Muscle layer of colon (tissue), 2 donors: ENCODE results near the gene GPR176.
"Not testable (repeated sequence)": the region's sequence is repeated elsewhere in the genome, so short reads cannot be mapped to it uniquely, and the experiment has no call there.

ENCODE experiments used
- H3K27ac ChIP-seq: one replicate; pipeline ENCODE4 v1.7.0; 2013; ENCODE audit warnings: low read depth, mild to moderate bottlenecking, low read length, moderate library complexity
- H3K27me3 ChIP-seq, 2 donors: one replicate each; pipeline ENCODE4 v1.7.0; 2013; ENCODE audit warnings: low read length in 2 of 2, mild to moderate bottlenecking in 2 of 2; ENCODE audit not compliant: insufficient read depth in 2 of 2, control insufficient read depth in 1 of 2
- H3K36me3 ChIP-seq: one replicate; pipeline ENCODE4 v1.7.0; 2013; ENCODE audit warnings: mild to moderate bottlenecking, low read length; ENCODE audit not compliant: insufficient read depth
- H3K4me1 ChIP-seq: one replicate; pipeline ENCODE4 v1.7.0; 2013; ENCODE audit warnings: mild to moderate bottlenecking, low read length; ENCODE audit not compliant: insufficient read depth
- H3K4me3 ChIP-seq, 2 donors: one replicate each; pipeline ENCODE4 v1.7.0; 2013; ENCODE audit warnings: low read length in 2 of 2, low read depth in 1 of 2, mild to moderate bottlenecking in 1 of 2, moderate library complexity in 1 of 2
- H3K9ac ChIP-seq: one replicate; pipeline ENCODE4 v1.7.0; 2013; ENCODE audit warnings: low read length
- H3K9me3 ChIP-seq: one replicate; pipeline ENCODE4 v1.7.0; 2013; ENCODE audit warnings: mild to moderate bottlenecking, low read length
- donor health status: abdominal sarcoma.
- donor health status: Adenocarcinoma of cecum.

The GPR176 gene

GRCh38 chr15:39909007-39909406 is 11.1 kb downstream of the GPR176 start:
- Histone ChIP-seq H3K9me3 (no peaks in the 10 kb centered on the region), H3K36me3 (no peaks in the 10 kb centered on the region), H3K9ac (no peak overlapping the region), H3K27me3 (no peaks in the 10 kb centered on the region), H3K4me3 (no peak overlapping the region), H3K4me1 (no peaks in the 10 kb centered on the region), H3K27ac (no peak overlapping the region)

DNA sequence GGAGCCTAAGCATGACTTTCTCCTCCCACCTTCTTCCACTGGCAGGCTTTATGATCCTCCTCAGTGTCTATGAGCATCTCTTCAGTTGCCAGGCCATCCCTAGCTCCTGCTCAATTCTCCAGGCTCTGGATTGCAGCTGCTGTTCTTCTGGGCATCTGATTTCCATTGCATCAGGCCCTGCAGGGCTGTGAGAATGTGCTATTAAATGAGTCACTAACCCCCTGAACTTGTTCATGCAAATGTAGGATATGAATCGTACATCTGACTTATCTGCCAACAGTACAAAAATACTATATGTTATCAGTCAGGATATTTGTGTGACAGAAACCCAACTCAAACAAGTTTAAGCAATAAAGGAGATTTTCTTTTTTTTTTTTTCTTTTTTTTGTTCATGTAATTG is 11.9 kb downstream of the GPR176 start:
- no peaks in the 10 kb centered on the region for H3K27me3 ChIP-seq

GRCh38 chr15:39907216-39907615 is 12.8 kb downstream of the GPR176 start:
- Histone ChIP-seq H3K9me3 (no peaks in the 10 kb centered on the region), H3K9ac (no peak overlapping the region), H3K4me1 (no peaks in the 10 kb centered on the region), H3K27me3 (no peaks in the 10 kb centered on the region), H3K36me3 (no peaks in the 10 kb centered on the region), H3K27ac (no peak overlapping the region), H3K4me3 (no peak overlapping the region)

More for the DNA sequence above, 11.9 kb downstream of the GPR176 start:
- no peak overlapping the region for H3K4me3 ChIP-seq
- H3K36me3 ChIP-seq = no peaks in the 10 kb centered on the region
- H3K4me1 ChIP-seq = no peaks in the 10 kb centered on the region
- no peak overlapping the region for H3K9ac ChIP-seq
- H3K27ac ChIP-seq = no peak overlapping the region
- H3K9me3 ChIP-seq = no peaks in the 10 kb centered on the region

DNA sequence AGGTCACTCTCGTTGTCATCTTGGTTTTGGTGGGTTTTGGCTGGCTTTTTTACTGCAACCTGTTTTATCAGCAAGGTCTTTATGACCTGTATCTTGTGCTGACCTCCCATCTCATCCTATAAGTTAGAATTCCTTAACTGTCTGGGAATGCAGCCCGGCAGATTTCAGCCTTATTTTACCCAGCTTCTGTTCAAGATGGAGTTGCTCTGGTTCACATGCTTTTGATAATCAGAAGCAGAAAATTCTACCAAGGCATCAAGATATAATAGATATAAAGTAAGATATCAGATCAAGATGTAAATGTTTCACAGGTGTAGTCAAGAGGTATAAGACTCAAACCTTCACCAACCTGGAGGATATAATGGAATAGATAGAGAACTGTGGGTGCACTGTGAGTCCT is 16.0 kb downstream of the GPR176 start:
- Histone ChIP-seq H3K27me3 (no peaks in the 10 kb centered on the region), H3K27ac (no peak overlapping the region), H3K4me3 (no peak overlapping the region), H3K9me3 (no peaks in the 10 kb centered on the region), H3K9ac (no peak overlapping the region), H3K36me3 (no peaks in the 10 kb centered on the region), H3K4me1 (no peaks in the 10 kb centered on the region)

GRCh38 chr15:39898317-39898716 is 21.7 kb downstream of the GPR176 start:
- Histone ChIP-seq H3K36me3 (no peaks in the 10 kb centered on the region), H3K9me3 (no peaks in the 10 kb centered on the region)

GRCh38 chr15:39896846-39897245 is 23.2 kb downstream of the GPR176 start:
- no peaks in the 10 kb centered on the region for H3K4me1 ChIP-seq
- H3K27me3 ChIP-seq = no peaks in the 10 kb centered on the region
- no peak overlapping the region for H3K9ac ChIP-seq
- H3K36me3 ChIP-seq = no peaks in the 10 kb centered on the region
- H3K27ac ChIP-seq = no peak overlapping the region
- H3K9me3 ChIP-seq = no peaks in the 10 kb centered on the region
- H3K4me3 ChIP-seq = no peak overlapping the region

More at GRCh38 chr15:39898317-39898716, 21.7 kb downstream of the GPR176 start:
- Histone ChIP-seq H3K4me1 (no peaks in the 10 kb centered on the region), H3K27me3 (no peaks in the 10 kb centered on the region), H3K9ac (no peak overlapping the region), H3K27ac (no peak overlapping the region), H3K4me3 (no peak overlapping the region)

DNA sequence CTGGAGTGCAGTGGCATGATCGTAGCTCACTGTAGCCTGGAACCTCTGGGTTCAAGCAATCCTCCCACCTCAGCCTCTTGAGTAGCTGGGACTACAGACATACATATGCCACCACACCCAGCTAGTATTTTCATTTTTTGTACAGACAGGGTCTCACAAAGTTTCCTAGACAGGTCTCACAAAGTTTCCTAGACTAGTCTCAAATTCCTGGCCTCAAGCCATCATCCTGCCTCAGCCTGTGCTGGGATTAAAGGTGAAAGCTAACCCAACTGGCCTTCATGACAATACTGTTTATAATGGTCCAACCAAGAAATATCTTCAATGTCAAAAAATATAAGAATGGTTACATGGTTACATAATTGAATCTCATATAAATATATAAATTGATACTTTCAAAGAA is 24.0 kb downstream of the GPR176 start:
- Histone ChIP-seq H3K4me1 (no peaks in the 10 kb centered on the region), H3K4me3 (no peak overlapping the region), H3K36me3 (no peaks in the 10 kb centered on the region)

DNA sequence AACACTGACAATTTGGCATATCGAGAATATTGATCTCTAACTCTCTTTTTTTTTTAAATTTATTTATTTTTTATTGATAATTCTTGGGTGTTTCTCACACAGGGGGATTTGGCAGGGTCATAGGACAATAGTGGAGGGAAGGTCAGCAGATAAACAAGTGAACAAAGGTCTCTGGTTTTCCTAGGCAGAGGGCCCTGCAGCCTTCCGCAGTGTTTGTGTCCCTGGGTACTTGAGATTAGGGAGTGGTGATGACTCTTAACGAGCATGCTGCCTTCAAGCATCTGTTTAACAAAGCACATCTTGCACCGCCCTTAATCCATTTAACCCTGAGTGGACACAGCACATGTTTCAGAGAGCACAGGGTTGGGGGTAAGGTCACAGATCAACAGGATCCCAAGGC is 27.0 kb downstream of the GPR176 start:
- H3K36me3 ChIP-seq, H3K9ac ChIP-seq, H3K9me3 ChIP-seq, H3K4me1 ChIP-seq, H3K27me3 ChIP-seq, H3K4me3 ChIP-seq, H3K27ac ChIP-seq: not testable (repeated sequence)

More for the DNA sequence above, 24.0 kb downstream of the GPR176 start:
- no peaks in the 10 kb centered on the region for H3K9me3 ChIP-seq
- H3K9ac ChIP-seq = no peak overlapping the region
- no peak overlapping the region for H3K27ac ChIP-seq
- H3K27me3 ChIP-seq = no peaks in the 10 kb centered on the region

DNA sequence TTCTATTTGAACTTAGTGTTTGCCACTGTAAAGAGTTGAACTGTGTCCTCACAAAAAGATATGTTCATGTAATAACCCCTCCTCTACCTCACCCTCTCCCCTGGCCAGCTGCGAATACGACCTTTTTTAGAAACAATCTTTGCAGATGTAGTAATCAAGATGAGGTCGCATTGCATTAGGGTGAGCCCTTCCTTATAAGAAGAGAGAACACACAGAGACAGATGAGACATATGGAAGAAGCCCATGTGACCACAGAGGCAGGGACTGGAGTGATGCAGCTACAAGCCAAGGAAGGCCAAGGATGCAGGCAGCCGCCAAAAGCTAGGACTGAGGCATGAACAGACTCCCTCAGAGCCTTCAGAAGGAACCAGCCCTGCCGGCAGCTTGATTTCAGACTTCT is 27.6 kb downstream of the GPR176 start:
- Histone ChIP-seq H3K4me3 (no peak overlapping the region), H3K36me3 (no peaks in the 10 kb centered on the region), H3K27me3 (no peaks in the 10 kb centered on the region), H3K9me3 (no peaks in the 10 kb centered on the region), H3K4me1 (no peaks in the 10 kb centered on the region), H3K27ac (no peak overlapping the region), H3K9ac (no peak overlapping the region)

DNA sequence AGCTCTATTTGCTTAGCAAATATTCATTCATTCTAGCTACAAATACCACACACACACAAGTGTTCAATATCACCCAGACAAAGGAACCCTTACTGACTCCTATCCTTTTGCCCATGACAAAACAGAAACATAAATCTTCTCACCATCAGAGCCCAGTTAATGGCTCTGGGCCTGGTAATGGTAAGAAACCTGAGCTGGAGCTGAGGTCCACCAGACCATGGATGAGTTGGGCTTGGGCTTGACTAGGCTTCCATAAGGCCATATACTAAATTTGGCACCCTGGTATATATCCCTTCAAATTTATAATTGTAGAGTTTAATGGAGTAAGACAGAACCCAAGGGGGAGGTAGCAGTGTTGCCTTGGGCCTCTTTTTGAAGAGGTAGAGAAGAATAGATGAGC is 29.4 kb downstream of the GPR176 start:
- no peaks in the 10 kb centered on the region for H3K4me1 ChIP-seq
- H3K27ac ChIP-seq = no peak overlapping the region
- H3K4me3 ChIP-seq = no peak overlapping the region
- H3K36me3 ChIP-seq = no peaks in the 10 kb centered on the region
- H3K9ac ChIP-seq = no peak overlapping the region
- no peaks in the 10 kb centered on the region for H3K27me3 ChIP-seq
- no peaks in the 10 kb centered on the region for H3K9me3 ChIP-seq

DNA sequence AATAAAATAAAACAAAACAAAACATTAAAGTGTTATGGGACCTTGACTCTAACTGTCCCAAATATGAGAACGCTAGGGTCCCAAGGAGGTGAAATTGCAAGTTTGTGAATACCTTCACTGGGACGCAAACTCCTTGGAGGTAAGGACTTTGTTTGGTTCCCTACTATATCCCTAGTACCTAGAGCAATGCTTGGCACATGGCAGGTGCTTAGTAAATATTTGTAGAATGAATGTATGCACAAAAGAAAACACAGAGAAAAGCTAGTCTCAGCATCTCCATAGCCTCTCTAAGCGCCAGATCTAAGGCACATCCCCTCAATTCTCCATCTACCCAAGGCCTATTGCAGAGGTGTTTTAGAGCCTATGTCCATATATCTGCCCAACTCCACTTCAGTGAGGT is 30.5 kb downstream of the GPR176 start:
- no peaks in the 10 kb centered on the region for H3K4me1 ChIP-seq
- no peak overlapping the region for H3K27ac ChIP-seq
- H3K4me3 ChIP-seq = no peak overlapping the region
- no peaks in the 10 kb centered on the region for H3K36me3 ChIP-seq
- H3K9me3 ChIP-seq = no peaks in the 10 kb centered on the region
- no peak overlapping the region for H3K9ac ChIP-seq
- no peaks in the 10 kb centered on the region for H3K27me3 ChIP-seq

GRCh38 chr15:39888809-39889208 is 31.3 kb downstream of the GPR176 start:
- Histone ChIP-seq H3K27me3 (no peaks in the 10 kb centered on the region), H3K27ac (no peak overlapping the region), H3K4me3 (no peak overlapping the region), H3K9ac (no peak overlapping the region), H3K9me3 (no peaks in the 10 kb centered on the region), H3K36me3 (no peaks in the 10 kb centered on the region), H3K4me1 (no peaks in the 10 kb centered on the region)
